ENCODE results near the gene PRSS2. TPM values are rescaled to one million over a fixed set of nuclear protein-coding genes. Genes with fewer than 3 reads are reported as not detected.
"Not testable (repeated sequence)": the region's sequence is repeated elsewhere in the genome, so short reads cannot be mapped to it uniquely, and the experiment has no call there.

The PRSS2 gene
- total RNA-seq, 1 donor from 2014 or later = not detected

DNA sequence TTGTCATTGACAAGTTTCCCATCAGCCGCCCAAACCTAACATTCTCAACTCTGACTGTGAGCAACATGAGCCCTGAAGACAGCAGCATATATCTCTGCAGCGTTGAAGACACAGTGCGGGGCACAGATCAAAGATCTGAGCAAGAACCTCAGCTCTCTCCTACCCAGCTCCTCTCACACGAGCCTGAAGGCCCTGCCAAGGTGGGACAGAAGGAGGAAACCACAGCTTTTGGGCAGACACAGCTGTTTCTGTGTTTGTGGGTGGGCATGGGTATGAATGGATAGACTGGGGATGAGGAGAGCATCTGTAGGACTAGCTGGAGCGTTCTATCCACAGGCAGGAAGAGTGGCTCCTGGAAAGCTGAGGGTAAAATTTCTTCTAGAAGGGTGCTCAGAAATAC lies 30.0 kb upstream of the PRSS2 start:
- Histone ChIP-seq H3K36me3 (no peaks in the 10 kb centered on the region), H3K27ac (replicated peaks) (peak overlapping the region; percentile 85), H3K27me3 (ENCODE audit: low read depth) (no peaks in the 10 kb centered on the region), H3K4me1 (peaks cover 38% of the 10 kb centered on the region), H3K9me3 (replicated peaks) (no peaks in the 10 kb centered on the region), H3K4me3 (no peak overlapping the region)
- TF ChIP-seq, protein P1, sequence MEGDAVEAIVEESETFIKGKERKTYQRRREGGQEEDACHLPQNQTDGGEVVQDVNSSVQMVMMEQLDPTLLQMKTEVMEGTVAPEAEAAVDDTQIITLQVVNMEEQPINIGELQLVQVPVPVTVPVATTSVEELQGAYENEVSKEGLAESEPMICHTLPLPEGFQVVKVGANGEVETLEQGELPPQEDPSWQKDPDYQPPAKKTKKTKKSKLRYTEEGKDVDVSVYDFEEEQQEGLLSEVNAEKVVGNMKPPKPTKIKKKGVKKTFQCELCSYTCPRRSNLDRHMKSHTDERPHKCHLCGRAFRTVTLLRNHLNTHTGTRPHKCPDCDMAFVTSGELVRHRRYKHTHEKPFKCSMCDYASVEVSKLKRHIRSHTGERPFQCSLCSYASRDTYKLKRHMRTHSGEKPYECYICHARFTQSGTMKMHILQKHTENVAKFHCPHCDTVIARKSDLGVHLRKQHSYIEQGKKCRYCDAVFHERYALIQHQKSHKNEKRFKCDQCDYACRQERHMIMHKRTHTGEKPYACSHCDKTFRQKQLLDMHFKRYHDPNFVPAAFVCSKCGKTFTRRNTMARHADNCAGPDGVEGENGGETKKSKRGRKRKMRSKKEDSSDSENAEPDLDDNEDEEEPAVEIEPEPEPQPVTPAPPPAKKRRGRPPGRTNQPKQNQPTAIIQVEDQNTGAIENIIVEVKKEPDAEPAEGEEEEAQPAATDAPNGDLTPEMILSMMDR (IDR thresholded peaks at IDR 0.05; ENCODE audit: borderline replicate concordance) = no peak
- DNase-seq = no peak
- intact Hi-C loops (cut with micrococcal nuclease) = no loop called here

DNA sequence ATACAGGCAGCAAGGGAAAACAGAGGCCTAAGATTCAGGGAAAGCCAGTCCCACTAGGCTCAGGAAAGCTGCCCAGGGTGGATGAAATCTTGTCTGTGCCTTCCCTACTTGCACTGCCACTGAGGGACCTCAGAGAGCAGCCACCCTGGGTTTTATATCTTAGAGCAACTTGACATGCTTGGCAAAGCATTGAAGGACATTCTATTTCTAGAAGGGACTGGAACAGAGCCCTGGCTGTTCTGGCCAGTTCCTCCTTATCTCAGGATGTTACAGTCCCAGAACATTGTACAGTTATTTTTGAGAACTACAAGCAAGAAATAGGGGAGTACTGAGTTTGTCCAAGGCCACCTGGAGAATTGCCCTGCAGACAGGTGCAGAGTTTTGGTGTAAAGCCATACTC lies 28.8 kb upstream of the PRSS2 start:
- H3K27ac ChIP-seq (replicated peaks) = peak overlapping the region; percentile 85
- H3K36me3 ChIP-seq; H3K27me3 ChIP-seq (ENCODE audit: low read depth); intact Hi-C loops (cut with micrococcal nuclease); H3K9me3 ChIP-seq (replicated peaks); H3K4me3 ChIP-seq: not testable (repeated sequence)
- TF ChIP-seq, protein P1 (IDR thresholded peaks at IDR 0.05; ENCODE audit: borderline replicate concordance) = peak; percentile 19
- peak; percentile 32 for DNase-seq
- peaks cover 38% of the 10 kb centered on the region for H3K4me1 ChIP-seq

DNA sequence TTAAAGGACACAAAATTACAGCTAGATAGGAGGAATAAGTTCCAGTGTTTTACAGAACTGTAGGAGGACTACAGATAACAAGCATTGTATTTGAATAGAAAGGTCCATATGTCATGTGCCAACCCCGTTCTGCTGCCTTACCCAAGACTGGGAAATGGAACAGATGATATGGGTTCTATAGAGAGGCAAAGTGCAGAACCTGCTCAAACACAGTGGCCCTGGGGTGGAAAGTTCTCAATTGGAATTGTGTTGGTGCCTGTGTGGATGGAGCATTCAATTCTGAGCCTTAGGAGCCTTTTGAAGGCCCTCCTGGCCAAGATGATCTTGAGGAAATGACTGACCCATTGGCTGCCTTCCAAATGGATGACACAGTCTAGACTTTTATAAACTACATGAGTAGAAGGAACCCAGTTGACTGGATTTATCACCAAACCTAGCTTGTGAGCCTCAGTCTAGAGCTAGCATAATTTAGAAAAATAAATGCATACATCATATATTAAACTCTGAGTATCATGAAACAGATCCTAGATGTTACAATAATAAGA lies 25.6 kb upstream of the PRSS2 start:
- intact Hi-C loops (cut with micrococcal nuclease) = no loop called here
- H3K9me3 ChIP-seq (replicated peaks) = no peaks in the 10 kb centered on the region
- H3K36me3 ChIP-seq = no peaks in the 10 kb centered on the region
- no peak for DNase-seq
- TF ChIP-seq, protein P1 (IDR thresholded peaks at IDR 0.05; ENCODE audit: borderline replicate concordance) = no peak
- no peak overlapping the region for H3K27ac ChIP-seq (replicated peaks)
- peaks cover 23% of the 10 kb centered on the region for H3K4me1 ChIP-seq
- no peak overlapping the region for H3K4me3 ChIP-seq
- H3K27me3 ChIP-seq (ENCODE audit: low read depth) = no peaks in the 10 kb centered on the region

DNA sequence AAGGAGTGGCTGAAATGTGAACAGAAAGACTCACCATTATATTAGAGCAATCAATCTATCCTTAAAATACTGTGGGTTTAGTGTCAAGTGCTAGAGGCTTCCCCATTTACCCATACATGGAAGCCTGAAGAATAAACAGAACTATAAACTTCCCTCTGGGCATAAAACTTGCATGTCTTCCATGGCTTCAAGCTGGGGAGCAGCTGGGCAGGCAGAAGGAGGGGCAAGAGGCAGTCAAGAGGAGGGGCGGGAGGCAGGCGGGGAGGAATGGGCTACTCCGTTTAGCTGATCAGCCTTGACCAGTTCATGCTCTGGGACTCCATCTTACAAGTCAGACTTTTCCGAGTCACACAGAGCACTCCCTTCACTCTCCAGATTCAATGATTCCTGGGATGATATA lies 25.0 kb upstream of the PRSS2 start:
- H3K36me3 ChIP-seq = no peaks in the 10 kb centered on the region
- intact Hi-C loops (cut with micrococcal nuclease) = no loop called here
- TF ChIP-seq, protein P1 (IDR thresholded peaks at IDR 0.05; ENCODE audit: borderline replicate concordance) = no peak

DNA sequence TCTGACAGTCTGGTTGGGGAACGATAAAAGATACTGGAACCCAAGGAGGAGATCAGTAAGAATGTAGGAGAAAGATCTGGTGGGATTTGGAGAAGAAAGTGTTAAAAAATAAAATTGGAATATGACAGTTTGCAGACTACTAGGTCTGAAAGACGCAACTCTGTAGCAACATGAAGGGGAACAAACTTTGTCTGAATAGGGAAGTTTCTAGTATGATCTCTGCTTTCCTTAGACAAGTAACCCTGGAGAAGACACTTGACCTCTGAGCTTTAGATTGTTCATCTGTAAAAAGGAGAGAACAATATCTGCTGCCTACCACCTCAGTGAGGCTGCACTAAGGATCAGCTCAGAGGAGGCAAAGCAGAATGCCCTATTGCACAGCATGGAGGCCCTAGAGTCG lies 24.5 kb upstream of the PRSS2 start:
- Histone ChIP-seq H3K9me3 (replicated peaks) (no peaks in the 10 kb centered on the region), H3K4me3 (no peak overlapping the region), H3K36me3 (no peaks in the 10 kb centered on the region), H3K4me1 (peaks cover 12% of the 10 kb centered on the region), H3K27me3 (ENCODE audit: low read depth) (no peaks in the 10 kb centered on the region), H3K27ac (replicated peaks) (no peak overlapping the region)
- TF ChIP-seq, protein P1 (IDR thresholded peaks at IDR 0.05; ENCODE audit: borderline replicate concordance) = no peak
- no peak for DNase-seq
- intact Hi-C loops (cut with micrococcal nuclease) = no loop called here

More for the DNA sequence above, 25.0 kb upstream of the PRSS2 start:
- no peak overlapping the region for H3K27ac ChIP-seq (replicated peaks)
- no peak for DNase-seq
- peaks cover 17% of the 10 kb centered on the region for H3K4me1 ChIP-seq
- H3K27me3 ChIP-seq (ENCODE audit: low read depth) = no peaks in the 10 kb centered on the region
- no peaks in the 10 kb centered on the region for H3K9me3 ChIP-seq (replicated peaks)
- no peak overlapping the region for H3K4me3 ChIP-seq

DNA sequence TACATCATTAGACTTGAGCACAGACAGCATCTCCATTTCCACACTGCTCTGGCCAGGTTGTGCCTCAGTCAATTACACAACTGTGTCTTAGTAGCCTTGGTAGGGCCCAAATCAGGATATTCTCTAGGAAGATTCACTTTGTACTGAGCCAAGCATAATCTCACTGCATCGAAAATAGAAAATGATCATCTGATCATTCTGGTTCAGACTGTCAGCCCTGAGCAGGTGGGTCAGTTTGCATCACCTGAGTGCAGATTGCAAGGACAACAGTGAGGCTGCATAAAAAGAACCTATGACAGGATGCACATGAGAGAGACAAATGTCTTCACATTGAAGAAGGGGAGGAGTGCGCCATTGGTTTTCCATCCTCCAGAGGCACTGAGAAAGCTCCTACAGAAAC lies 22.4 kb upstream of the PRSS2 start:
- H3K36me3 ChIP-seq; H3K4me1 ChIP-seq; H3K9me3 ChIP-seq (replicated peaks); intact Hi-C loops (cut with micrococcal nuclease); DNase-seq; H3K27me3 ChIP-seq (ENCODE audit: low read depth); H3K27ac ChIP-seq (replicated peaks); H3K4me3 ChIP-seq: not testable (repeated sequence)
